ENCODE measurements around the gene LGALS9B.
"Not testable (repeated sequence)": the region's sequence is repeated elsewhere in the genome, so short reads cannot be mapped to it uniquely, and the experiment has no call there.

DNA sequence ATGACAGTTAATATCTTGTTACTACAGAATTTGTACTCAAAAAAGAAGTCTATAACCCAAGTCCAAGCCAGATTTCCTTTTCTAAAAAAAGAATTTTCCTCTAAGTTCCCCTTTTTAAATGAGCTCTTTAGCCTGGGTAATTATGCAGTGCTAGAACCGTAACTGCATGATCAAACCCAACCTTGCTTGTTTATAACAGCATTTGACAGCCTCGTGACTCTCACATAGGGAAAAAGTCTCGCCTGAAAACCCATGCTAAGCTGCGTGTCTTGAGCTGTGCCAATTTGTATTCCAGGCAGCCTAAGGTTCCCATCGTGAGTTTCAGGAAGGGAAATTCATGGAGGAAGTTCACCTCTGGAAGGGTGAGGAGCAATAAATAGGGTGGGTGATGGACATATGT lies 44.5 kb downstream of the LGALS9B start:
- TF ChIP-seq, protein P1, sequence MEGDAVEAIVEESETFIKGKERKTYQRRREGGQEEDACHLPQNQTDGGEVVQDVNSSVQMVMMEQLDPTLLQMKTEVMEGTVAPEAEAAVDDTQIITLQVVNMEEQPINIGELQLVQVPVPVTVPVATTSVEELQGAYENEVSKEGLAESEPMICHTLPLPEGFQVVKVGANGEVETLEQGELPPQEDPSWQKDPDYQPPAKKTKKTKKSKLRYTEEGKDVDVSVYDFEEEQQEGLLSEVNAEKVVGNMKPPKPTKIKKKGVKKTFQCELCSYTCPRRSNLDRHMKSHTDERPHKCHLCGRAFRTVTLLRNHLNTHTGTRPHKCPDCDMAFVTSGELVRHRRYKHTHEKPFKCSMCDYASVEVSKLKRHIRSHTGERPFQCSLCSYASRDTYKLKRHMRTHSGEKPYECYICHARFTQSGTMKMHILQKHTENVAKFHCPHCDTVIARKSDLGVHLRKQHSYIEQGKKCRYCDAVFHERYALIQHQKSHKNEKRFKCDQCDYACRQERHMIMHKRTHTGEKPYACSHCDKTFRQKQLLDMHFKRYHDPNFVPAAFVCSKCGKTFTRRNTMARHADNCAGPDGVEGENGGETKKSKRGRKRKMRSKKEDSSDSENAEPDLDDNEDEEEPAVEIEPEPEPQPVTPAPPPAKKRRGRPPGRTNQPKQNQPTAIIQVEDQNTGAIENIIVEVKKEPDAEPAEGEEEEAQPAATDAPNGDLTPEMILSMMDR (conservative IDR thresholded peaks at IDR 0.05 in 1 of 2, IDR thresholded peaks at IDR 0.05 in 1 of 2; ENCODE audit: extremely low read depth in 1 of 2, insufficient read depth in 1 of 2, low read depth in 1 of 2, low read length in 2 of 2) = not testable (repeated sequence)
- not testable (repeated sequence) for TF ChIP-seq EZH2 (IDR thresholded peaks at IDR 0.05; ENCODE audit: borderline replicate concordance, low read length)
